ENCODE data around the gene CER1. TPM values are rescaled to one million over a fixed set of nuclear protein-coding genes. Genes with fewer than 3 reads are reported as not detected.

Gene CER1
- total and polyA plus RNA-seq, 2 experiments from 2014 or later: 0.53 TPM; not detected in 1

DNA sequence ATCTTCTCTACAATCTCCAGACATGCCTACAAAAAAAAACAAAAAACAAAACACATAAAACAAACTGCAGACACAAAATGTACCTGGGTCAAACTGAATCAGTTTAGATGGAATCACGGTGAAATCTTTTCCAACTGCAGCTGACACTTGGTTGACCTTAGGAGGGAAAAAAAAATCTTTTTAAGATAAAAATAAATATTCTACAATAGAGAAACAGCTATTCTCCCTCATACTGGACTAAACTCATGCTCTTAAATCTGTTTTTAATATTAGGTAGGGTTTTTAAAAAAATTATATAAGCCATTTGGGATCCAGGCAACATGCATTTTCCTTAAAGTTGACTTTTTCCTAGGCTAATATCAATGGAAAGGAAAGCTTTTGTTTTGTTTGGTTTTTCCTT, 33.8 kb upstream of the CER1 start:
- H3K9me2 ChIP-seq (replicated peaks; ENCODE audit: insufficient read depth): no peaks in the 10 kb centered on the region
- no peak overlapping the region for H3K27ac ChIP-seq
- H4K20me1 ChIP-seq (ENCODE audit: insufficient read depth, poor library complexity, severe bottlenecking): no peaks in the 10 kb centered on the region
- WGBS (ENCODE audit: low lambda C conversion rate, missing lambda C conversion rate): 69% methylated on average over 1 of the region's 1 CpG
- no peak overlapping the region for H3K4me2 ChIP-seq
- peaks cover under 1% of the 10 kb centered on the region for H3K4me1 ChIP-seq (ENCODE audit: insufficient read depth)
- H3K27me3 ChIP-seq: no peaks in the 10 kb centered on the region
- H2AFZ ChIP-seq: no peak overlapping the region
- no peaks in the 10 kb centered on the region for H3K36me3 ChIP-seq (replicated peaks; ENCODE audit: insufficient read depth, low read depth)
- H3K4me3 ChIP-seq: no peak overlapping the region
- H3K9me3 ChIP-seq (ENCODE audit: low read depth): no peaks in the 10 kb centered on the region
- H3K79me2 ChIP-seq: no peaks in the 10 kb centered on the region
- TF ChIP-seq EZH2phosphoT487 (IDR thresholded peaks at IDR 0.05; ENCODE audit: low read depth, severe bottlenecking, unreplicated experiment): no peak
- TF ChIP-seq, protein P1, sequence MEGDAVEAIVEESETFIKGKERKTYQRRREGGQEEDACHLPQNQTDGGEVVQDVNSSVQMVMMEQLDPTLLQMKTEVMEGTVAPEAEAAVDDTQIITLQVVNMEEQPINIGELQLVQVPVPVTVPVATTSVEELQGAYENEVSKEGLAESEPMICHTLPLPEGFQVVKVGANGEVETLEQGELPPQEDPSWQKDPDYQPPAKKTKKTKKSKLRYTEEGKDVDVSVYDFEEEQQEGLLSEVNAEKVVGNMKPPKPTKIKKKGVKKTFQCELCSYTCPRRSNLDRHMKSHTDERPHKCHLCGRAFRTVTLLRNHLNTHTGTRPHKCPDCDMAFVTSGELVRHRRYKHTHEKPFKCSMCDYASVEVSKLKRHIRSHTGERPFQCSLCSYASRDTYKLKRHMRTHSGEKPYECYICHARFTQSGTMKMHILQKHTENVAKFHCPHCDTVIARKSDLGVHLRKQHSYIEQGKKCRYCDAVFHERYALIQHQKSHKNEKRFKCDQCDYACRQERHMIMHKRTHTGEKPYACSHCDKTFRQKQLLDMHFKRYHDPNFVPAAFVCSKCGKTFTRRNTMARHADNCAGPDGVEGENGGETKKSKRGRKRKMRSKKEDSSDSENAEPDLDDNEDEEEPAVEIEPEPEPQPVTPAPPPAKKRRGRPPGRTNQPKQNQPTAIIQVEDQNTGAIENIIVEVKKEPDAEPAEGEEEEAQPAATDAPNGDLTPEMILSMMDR (IDR thresholded peaks at IDR 0.05; ENCODE audit: poor library complexity): no peak
- no peak for TF ChIP-seq EZH2 (IDR thresholded peaks at IDR 0.05; ENCODE audit: borderline replicate concordance)
- DNase-seq (ENCODE audit: low spot score): no peak

DNA sequence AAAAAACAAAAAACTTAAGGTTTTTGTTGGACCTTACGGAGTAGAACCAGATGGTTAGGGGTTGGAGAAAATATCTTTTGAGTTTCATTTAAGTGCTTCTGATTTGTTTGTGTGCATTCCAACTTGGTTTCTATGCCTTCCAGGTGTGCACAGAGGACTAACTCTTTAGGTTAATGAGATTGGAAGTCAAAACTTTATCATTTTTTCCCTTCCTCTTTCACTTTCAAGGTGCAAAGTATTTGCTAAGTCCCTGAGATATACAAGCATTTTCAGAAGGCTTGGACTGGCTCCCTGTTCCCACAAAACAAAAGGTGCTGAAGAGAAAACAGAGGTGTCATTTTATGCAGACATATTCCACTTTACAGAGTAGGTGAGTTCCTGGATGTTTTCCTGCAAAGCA, 30.3 kb upstream of the CER1 start:
- no peak overlapping the region for H3K4me2 ChIP-seq
- no peaks in the 10 kb centered on the region for H3K9me2 ChIP-seq (replicated peaks; ENCODE audit: insufficient read depth)
- no peaks in the 10 kb centered on the region for H3K4me1 ChIP-seq (ENCODE audit: insufficient read depth)
- H3K27me3 ChIP-seq: no peaks in the 10 kb centered on the region
- DNase-seq (ENCODE audit: low spot score): no peak
- TF ChIP-seq EZH2 (IDR thresholded peaks at IDR 0.05; ENCODE audit: borderline replicate concordance) (no peak), EZH2phosphoT487 (IDR thresholded peaks at IDR 0.05; ENCODE audit: low read depth, severe bottlenecking, unreplicated experiment) (no peak)
- TF ChIP-seq, protein P1 (IDR thresholded peaks at IDR 0.05; ENCODE audit: poor library complexity): no peak
- 97% methylated on average over 1 of the region's 1 CpG for WGBS (ENCODE audit: low lambda C conversion rate, missing lambda C conversion rate)
- H3K9me3 ChIP-seq (ENCODE audit: low read depth): no peaks in the 10 kb centered on the region
- H3K27ac ChIP-seq: no peak overlapping the region
- no peaks in the 10 kb centered on the region for H4K20me1 ChIP-seq (ENCODE audit: insufficient read depth, poor library complexity, severe bottlenecking)
- H2AFZ ChIP-seq: no peak overlapping the region
- H3K4me3 ChIP-seq: no peak overlapping the region
- H3K36me3 ChIP-seq (replicated peaks; ENCODE audit: insufficient read depth, low read depth): no peaks in the 10 kb centered on the region
- no peaks in the 10 kb centered on the region for H3K79me2 ChIP-seq

DNA sequence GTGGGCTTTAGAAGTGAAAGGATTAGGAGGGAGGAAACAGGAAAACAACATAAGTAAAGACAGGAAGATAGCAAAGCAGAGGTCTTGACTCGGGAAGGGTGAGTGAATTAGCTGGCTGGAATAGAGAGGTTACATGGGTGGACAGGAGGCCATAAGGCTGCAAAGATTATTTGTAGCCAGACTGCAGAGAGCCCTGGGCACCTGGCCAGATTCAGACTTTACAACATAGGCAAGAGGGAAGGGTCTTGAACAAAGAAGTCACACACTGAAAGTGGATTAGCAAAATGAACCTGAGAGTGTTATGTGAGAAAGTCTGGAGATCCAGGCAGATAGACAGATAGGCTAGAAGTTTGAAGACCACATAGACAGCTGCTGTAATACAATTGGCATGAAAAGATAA, 29.7 kb upstream of the CER1 start:
- no peaks in the 10 kb centered on the region for H3K36me3 ChIP-seq (replicated peaks; ENCODE audit: insufficient read depth, low read depth)
- H2AFZ ChIP-seq: no peak overlapping the region
- H4K20me1 ChIP-seq (ENCODE audit: insufficient read depth, poor library complexity, severe bottlenecking): no peaks in the 10 kb centered on the region
- H3K79me2 ChIP-seq: no peaks in the 10 kb centered on the region
- no peak overlapping the region for H3K27ac ChIP-seq
- H3K9me3 ChIP-seq (ENCODE audit: low read depth): no peaks in the 10 kb centered on the region
- H3K4me2 ChIP-seq: no peak overlapping the region
- H3K9me2 ChIP-seq (replicated peaks; ENCODE audit: insufficient read depth): no peaks in the 10 kb centered on the region
- no peak for DNase-seq (ENCODE audit: low spot score)
- TF ChIP-seq EZH2phosphoT487 (IDR thresholded peaks at IDR 0.05; ENCODE audit: low read depth, severe bottlenecking, unreplicated experiment) (no peak), EZH2 (IDR thresholded peaks at IDR 0.05; ENCODE audit: borderline replicate concordance) (no peak)
- TF ChIP-seq, protein P1 (IDR thresholded peaks at IDR 0.05; ENCODE audit: poor library complexity): no peak
- H3K27me3 ChIP-seq: no peaks in the 10 kb centered on the region
- no peak overlapping the region for H3K4me3 ChIP-seq
- 65% methylated on average over 1 of the region's 1 CpG for WGBS (ENCODE audit: low lambda C conversion rate, missing lambda C conversion rate)
- H3K4me1 ChIP-seq (ENCODE audit: insufficient read depth): no peaks in the 10 kb centered on the region

DNA sequence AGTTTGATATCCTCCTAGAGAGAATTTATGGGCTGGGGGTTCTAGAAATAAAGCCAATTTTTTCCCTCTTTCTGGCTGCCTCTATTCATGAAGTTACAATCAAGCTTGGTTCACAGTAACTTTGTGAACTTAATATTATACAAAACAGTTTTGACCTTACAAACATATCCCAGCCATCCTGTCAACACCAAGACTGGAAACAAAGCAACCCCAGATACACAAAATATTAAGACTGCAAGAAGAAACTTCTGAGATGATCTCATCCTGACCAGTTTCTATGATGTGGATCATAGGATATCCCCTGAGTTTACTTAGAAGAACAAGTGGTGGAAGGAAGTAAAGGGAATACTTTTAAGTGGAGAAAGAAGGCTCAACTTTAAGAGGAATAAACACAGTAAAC, 28.3 kb upstream of the CER1 start:
- H3K9me3 ChIP-seq (ENCODE audit: low read depth): no peaks in the 10 kb centered on the region
- TF ChIP-seq, protein P1 (IDR thresholded peaks at IDR 0.05; ENCODE audit: poor library complexity): no peak
- TF ChIP-seq EZH2phosphoT487 (IDR thresholded peaks at IDR 0.05; ENCODE audit: low read depth, severe bottlenecking, unreplicated experiment): no peak
- no peak for TF ChIP-seq EZH2 (IDR thresholded peaks at IDR 0.05; ENCODE audit: borderline replicate concordance)
- DNase-seq (ENCODE audit: low spot score): no peak
- no peaks in the 10 kb centered on the region for H3K36me3 ChIP-seq (replicated peaks; ENCODE audit: insufficient read depth, low read depth)
- H3K9me2 ChIP-seq (replicated peaks; ENCODE audit: insufficient read depth): no peaks in the 10 kb centered on the region
- no peaks in the 10 kb centered on the region for H3K79me2 ChIP-seq
- H3K4me1 ChIP-seq (ENCODE audit: insufficient read depth): no peaks in the 10 kb centered on the region
- H3K27ac ChIP-seq: no peak overlapping the region
- no peaks in the 10 kb centered on the region for H4K20me1 ChIP-seq (ENCODE audit: insufficient read depth, poor library complexity, severe bottlenecking)
- no peak overlapping the region for H3K4me3 ChIP-seq
- no peak overlapping the region for H3K4me2 ChIP-seq
- no peak overlapping the region for H2AFZ ChIP-seq
- no peaks in the 10 kb centered on the region for H3K27me3 ChIP-seq

Measured in hepatocyte (in vitro differentiated cells).